ENCODE measurements around the gene LTB. TPM values are rescaled to one million over a fixed set of nuclear protein-coding genes. Genes with fewer than 3 reads are reported as not detected.
"Not testable (repeated sequence)": the region's sequence is repeated elsewhere in the genome, so short reads cannot be mapped to it uniquely, and the experiment has no call there.

LTB gene
- total RNA-seq, 1 donor from 2014 or later: not detected

DNA sequence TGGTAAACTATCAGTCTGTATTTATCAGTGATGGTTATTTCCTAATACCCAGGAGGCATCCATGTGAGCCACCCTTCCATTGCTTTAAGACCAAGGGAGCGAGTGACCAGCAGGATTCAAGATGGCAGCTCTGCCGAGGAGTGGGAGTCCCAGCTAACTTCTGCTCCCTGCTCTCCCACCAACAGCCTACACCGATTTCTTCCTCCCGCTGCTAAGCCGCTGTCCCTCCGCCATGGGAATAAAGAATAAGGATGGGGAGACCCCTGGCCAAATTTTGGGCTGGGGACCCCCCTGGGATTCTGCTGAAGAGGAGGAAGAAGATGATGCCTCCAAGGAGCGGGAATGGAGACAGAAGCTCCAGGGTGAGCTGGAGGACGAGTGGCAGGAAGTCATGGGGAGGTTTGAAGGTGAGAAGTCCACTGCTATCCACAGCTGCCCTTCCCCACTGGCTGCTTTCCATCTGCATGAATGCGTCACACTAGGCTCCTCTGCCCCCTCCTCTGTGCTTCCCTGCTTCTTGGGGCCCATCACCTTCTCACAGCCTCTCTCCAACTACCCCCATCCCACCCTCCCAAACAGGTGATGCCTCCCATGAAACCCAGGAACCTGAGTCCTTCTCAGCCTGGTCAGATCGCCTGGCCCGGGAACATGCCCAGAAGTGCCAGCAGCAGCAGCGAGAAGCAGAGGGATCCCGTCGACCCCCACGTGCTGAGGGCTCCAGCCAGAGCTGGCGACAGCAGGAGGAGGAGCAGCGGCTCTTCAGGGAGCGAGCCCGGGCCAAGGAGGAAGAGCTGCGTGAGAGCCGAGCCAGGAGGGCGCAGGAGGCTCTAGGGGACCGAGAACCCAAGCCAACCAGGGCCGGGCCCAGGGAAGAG, 24.5 kb downstream of the LTB start:
- Mint-ChIP-seq H3K9me3 (no peaks in the 10 kb centered on the region), H3K4me1 (no peaks in the 10 kb centered on the region), H3K27ac (no peak overlapping the region), H3K4me3 (no peak overlapping the region), H3K27me3 (ENCODE audit: low read depth) (no peaks in the 10 kb centered on the region), H3K36me3 (peaks cover 11% of the 10 kb centered on the region)
- DNase-seq (ENCODE audit: low spot score in 2 of 2, unreplicated experiment in 2 of 2): no peak
- TF ChIP-seq, protein P1, sequence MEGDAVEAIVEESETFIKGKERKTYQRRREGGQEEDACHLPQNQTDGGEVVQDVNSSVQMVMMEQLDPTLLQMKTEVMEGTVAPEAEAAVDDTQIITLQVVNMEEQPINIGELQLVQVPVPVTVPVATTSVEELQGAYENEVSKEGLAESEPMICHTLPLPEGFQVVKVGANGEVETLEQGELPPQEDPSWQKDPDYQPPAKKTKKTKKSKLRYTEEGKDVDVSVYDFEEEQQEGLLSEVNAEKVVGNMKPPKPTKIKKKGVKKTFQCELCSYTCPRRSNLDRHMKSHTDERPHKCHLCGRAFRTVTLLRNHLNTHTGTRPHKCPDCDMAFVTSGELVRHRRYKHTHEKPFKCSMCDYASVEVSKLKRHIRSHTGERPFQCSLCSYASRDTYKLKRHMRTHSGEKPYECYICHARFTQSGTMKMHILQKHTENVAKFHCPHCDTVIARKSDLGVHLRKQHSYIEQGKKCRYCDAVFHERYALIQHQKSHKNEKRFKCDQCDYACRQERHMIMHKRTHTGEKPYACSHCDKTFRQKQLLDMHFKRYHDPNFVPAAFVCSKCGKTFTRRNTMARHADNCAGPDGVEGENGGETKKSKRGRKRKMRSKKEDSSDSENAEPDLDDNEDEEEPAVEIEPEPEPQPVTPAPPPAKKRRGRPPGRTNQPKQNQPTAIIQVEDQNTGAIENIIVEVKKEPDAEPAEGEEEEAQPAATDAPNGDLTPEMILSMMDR (IDR thresholded peaks at IDR 0.05; ENCODE audit: unreplicated experiment): no peak

DNA sequence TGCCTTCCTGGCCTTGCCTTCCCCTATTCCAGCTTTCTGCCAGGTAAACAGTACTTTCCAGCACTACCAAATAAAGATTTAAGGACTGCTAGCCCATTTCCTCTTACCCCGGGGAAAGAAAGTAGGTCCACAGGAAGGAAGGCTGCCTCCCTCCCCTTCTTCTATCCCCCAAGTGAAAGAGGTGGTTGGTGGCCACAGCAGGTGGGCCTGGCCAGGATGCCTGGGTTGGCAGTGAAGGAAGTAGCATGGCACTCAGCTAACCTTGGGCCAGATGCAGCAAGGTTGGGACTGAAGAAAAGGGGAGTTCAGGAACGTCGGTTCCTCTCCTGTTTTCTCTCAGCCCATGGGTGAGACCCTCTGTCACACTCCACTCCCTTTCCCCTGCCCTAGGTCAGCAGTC, 25.9 kb downstream of the LTB start:
- Mint-ChIP-seq H3K9me3 (no peaks in the 10 kb centered on the region), H3K4me3 (no peak overlapping the region), H3K36me3 (peaks cover 12% of the 10 kb centered on the region), H3K27me3 (ENCODE audit: low read depth) (no peaks in the 10 kb centered on the region), H3K4me1 (no peaks in the 10 kb centered on the region), H3K27ac (no peak overlapping the region)
- DNase-seq (ENCODE audit: low spot score in 2 of 2, unreplicated experiment in 2 of 2): no peak
- TF ChIP-seq, protein P1 (IDR thresholded peaks at IDR 0.05; ENCODE audit: unreplicated experiment): no peak

DNA sequence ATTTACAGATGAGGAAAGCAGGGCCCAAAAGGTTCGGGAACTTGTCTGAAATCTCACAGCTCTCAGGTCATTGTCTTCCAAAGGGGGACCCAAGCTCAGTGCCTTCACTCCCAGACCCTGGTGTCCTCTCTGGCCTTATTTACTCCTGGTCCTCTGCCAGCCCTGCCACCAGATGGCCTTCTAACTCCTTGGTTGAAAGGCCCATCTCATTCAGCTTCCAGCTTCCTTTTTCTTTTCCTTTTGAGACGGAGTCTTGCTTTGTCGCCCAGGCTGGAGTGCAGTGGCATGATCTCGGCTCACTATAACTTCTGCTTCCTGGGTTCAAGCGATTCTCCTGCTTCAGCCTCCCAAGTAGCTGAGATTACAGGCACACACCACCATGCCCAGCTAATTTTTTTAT, 30.9 kb downstream of the LTB start:
- not testable (repeated sequence) for H3K9me3 Mint-ChIP-seq; H3K27me3 Mint-ChIP-seq (ENCODE audit: low read depth); DNase-seq (ENCODE audit: low spot score in 2 of 2, unreplicated experiment in 2 of 2); H3K27ac Mint-ChIP-seq; H3K4me3 Mint-ChIP-seq
- peaks cover 22% of the 10 kb centered on the region for H3K4me1 Mint-ChIP-seq
- peaks cover 18% of the 10 kb centered on the region for H3K36me3 Mint-ChIP-seq

DNA sequence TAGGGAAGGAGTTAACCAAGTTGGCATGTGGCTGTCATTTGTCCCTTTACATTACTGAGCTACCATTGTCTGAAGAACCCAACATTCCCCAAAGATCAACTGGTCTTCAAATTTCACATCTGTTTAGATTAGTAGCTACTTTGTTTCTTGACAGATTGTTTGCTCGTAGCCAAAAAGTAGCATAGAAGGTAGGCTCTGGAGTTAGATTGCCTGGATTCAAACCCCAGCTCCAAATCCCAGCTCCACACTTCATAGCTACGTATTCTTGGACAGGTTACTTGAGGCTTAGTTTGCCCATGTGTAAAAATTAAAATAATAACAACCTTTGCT, 33.7 kb downstream of the LTB start:
- H3K36me3 Mint-ChIP-seq: peaks cover 15% of the 10 kb centered on the region
- H3K4me3 Mint-ChIP-seq: peak overlapping the region; percentile 83
- no peak for DNase-seq (ENCODE audit: low spot score in 2 of 2, unreplicated experiment in 2 of 2)
- TF ChIP-seq, protein P1 (IDR thresholded peaks at IDR 0.05; ENCODE audit: unreplicated experiment): no peak
- no peaks in the 10 kb centered on the region for H3K27me3 Mint-ChIP-seq (ENCODE audit: low read depth)
- peaks cover 26% of the 10 kb centered on the region for H3K4me1 Mint-ChIP-seq
- no peaks in the 10 kb centered on the region for H3K9me3 Mint-ChIP-seq
- peak overlapping the region; percentile 30 for H3K27ac Mint-ChIP-seq

DNA sequence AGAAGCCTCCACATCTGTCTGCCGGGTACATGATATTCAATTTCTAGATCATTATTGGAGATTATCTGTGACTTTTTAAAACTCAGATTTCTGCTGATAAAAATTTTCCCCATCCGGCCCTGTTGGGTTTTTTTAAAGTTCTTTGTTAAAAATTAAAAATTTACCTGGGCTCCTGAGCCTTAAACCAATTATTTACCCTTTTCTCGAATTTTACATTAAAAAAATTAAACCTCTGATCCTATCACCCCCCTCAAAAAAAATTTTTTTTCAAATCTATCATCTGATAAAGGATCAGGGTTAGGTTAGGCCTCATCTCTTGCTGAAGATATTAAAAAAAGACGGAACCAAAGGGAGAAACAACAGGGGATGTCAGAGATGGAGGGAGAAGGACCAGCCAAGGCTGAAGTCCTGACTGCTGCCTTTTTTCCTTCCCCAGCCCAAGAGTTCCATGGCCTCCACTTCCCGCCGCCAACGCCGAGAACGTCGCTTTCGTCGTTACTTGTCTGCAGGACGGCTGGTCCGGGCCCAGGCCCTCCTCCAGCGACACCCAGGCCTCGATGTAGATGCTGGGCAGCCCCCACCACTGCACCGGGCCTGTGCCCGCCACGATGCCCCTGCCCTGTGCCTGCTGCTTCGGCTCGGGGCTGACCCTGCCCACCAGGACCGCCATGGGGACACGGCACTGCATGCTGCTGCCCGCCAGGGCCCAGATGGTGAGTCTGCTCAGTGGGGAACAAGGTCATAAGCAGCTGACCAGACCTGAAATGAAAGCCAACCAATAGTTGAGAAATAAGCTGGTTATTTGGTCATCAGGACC, 34.3 kb downstream of the LTB start:
- Mint-ChIP-seq H3K36me3 (peaks cover 13% of the 10 kb centered on the region), H3K4me3 (peak overlapping the region; percentile 83), H3K27ac (peak overlapping the region; percentile 86), H3K9me3 (no peaks in the 10 kb centered on the region), H3K4me1 (peaks cover 29% of the 10 kb centered on the region), H3K27me3 (ENCODE audit: low read depth) (no peaks in the 10 kb centered on the region)
- no peak for DNase-seq (ENCODE audit: low spot score in 2 of 2, unreplicated experiment in 2 of 2)
- TF ChIP-seq, protein P1 (IDR thresholded peaks at IDR 0.05; ENCODE audit: unreplicated experiment): no peak
